SKM-1 (cell line): Measurements from ENCODE around the gene AATF.
A peak's percentile ranks its signal among the peaks of the same experiment; 100 is the strongest.
"Not testable (repeated sequence)": the region's sequence is repeated elsewhere in the genome, so short reads cannot be mapped to it uniquely, and the experiment has no call there.

ENCODE experiments used
- DNase-seq: peaks from one replicate; lab custom pipeline; 2025; ENCODE audit not compliant: unreplicated experiment; lab: John Stamatoyannopoulos, UW

The AATF gene

DNA sequence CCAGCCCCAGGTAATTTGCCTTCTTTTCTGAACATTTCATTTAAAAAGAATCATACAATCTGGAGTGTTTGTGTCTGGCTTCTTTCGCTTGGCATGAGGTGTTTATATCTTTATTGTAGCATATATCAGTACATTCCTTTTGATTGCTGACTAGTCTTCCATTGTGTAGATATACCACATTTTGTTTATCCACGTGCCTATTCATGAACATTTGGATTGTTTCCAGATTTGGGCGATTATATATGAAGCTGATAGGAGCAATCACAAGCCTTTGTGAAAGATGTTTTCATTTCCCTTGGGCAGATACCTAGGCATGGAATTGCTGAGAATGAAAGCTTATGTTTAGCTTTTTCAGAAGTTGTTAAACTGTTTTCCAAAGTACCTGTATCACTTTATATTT, 120.3 kb downstream of the AATF start:
- no peak for DNase-seq

DNA sequence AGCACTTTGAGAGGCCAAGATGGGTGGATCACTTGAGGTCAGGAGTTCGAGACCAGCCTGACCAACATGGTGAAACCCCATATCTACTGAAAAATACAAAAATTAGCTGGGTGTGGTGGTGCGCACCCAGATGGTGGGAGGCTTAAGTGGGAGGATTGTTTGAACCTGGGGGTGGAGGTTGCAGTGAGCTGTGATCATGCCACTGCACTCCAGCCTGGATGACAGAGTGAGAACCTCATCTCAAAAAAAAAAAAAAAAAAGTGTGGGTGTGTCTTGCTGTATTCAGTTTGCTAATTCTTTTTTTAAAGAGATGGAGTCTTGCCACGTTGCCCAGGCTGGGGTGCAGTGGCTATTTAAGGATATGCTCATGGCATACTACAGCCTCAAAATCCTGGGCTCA, 124.7 kb downstream of the AATF start:
- DNase-seq, result not testable (repeated sequence)

DNA sequence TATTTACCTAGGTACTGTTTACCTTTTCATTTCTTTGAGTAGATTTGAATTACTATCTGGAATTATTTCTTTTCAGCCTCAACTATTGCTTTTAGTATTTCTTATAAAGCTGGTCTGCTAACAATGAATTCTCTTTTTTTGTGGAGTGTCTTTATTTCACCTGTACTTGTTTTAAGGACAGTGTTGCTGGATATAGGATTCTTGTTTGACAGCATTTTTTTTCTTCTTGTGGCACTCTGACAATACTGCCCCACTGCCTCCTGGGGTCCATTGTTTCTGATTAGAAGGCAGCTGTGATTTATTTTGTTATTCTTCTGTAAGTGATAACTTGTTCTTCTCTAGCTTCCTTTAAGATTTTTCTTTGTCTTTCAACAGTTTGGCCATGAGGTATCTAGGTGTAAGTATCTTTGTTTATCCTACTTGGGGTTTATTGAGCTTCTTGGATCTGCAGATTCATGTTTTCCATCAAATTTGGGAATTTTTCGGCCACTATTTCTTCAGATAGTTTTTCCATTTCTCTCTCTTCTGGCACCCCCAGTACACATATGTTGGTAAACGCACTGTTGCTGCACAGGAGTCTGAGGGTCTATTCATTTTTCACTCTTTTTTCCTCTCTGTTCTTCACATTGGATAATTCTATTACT, 130.4 kb downstream of the AATF start:
- no peak for DNase-seq

DNA sequence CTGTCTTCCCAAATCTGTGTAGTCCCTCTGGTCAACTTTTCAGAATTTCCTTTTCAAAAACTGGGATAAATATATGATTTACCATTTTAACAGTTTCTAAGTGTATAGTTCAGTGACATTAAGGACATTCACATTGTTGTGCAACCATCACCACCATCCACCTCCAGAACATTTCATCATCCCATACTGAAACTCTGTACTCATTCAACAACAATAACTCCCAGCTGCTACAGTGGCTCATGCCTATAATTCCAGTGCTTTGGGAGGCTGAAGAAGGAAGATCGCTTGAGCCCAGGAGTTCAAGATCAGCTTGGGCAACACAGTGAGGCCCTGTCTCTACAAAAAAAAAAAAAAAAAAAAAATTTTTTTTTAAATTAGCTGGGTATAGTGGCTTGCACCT, 131.0 kb downstream of the AATF start:
- DNase-seq, result no peak

DNA sequence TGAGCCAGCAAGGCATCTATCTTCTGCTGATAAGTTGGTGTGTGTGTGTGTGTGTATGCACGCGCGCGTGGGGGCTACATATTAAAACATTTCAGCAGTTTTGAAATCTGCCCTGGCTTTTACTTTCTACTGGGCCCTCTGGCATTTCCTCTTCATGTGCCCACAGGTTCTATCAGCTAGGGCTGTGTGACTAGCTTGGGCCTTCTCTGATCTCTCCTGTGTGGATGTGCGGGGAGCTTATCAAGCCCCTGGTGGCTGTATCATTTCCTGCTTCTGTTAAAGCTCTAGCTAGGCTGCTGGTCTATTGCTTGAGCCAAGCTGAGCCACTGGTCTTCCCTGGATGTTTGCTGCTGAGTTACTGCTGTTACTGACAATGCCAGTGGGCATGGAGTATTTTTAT, 132.5 kb downstream of the AATF start:
- DNase-seq, result no peak

DNA sequence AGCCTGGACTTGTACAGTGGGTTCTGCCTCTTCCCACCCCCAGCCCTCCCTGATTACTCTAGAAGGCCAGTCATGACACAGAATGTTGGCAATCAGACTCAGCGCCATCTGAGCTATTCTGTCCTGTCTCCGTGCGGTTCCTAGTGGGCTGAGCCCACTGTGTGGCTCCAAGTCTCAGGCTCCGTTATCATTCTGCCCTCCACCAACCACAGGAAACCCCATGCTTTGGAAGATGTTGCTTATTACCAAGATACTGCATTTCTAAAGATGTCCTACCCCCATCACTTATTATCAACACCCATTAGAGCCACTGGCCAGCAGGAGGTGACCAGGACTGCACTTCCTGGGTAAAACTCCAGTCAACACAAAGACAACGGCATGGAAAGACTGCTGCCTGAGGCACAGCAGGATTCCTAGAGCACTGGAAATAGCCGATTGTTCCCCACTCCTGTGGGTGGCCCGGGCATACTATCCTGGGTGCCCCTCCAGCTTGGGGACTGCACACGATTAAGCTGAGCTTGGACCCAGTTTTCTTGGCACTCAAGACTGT, 133.6 kb downstream of the AATF start:
- DNase-seq, result no peak

DNA sequence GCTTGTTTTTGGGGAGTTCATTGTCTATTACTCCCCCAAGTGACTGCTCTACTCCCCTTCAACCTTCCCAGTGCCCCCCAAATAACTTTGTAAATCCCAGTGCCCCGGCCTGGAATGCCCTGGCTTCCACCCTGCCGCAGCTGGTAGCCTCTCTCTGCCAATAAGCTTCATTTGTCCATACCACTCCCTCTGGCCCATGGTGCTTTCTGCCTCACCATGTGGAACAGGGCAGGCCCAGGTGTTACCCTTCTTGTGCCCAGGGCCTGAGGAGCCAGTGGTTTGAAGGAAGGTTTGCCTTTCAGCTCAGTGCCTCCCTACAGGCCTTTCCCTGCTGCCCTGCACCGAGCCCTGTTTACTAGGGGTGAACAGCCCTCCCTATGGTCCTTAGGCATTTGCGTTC, 134.2 kb downstream of the AATF start:
- DNase-seq, result no peak

DNA sequence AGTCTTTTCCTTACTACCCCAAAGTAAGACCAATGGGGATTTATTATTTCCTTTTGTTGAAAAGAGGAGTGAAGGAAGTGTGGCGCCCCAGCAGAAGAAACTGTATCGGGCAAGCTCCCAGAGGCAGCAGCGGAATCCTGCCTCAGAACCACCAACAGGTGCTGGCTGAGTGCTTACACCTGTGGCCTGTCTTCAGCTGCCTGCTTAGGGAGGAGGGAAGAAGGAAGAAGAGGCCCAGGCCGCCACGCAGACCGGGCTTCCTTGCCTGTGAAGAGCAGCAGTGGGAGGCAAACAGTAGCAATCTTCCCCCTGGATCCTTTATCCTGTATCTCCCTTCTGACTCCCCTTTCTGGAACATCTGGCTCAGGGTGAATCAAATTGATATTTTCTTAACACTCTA, 134.7 kb downstream of the AATF start:
- DNase-seq, result no peak

DNA sequence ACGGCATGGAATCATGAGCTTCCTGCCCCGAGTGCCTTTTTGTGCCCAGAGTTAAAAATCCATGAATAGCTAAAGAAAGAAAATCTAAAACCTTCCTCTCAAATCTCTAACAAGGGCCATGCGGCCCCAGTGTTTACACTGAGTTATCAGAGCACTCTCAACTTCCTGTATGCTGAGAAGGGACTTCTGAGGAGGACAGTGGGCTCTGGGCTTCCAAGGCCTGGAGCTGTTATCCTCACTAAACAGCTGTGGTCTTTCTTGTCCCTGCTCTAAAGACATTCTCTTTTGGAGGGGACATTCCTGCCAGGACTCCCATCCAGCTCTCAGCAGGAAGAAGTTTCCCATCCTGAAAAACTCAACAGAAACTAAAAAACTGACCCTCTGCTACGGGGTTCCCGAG, 135.6 kb downstream of the AATF start:
- DNase-seq, result no peak

DNA sequence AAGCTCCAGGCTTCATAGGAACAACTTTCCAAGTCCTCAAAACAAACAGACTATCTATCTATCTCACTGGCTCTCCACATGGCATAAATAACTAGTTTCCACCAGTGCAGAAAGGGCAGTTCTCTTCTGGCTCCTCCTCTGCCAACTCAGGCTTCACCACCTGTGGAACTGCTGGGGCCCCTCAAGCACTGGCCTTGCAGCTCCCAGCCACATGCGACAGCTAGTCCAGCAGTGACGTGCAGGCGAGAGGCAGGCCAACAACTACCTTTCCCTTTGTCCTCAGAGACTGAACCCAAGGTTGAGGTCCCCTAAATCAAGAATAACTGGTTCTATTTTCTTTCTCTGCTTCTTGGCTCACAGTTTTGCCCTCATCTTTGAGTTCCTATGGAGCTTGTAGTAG, 137.6 kb downstream of the AATF start:
- no peak for DNase-seq

DNA sequence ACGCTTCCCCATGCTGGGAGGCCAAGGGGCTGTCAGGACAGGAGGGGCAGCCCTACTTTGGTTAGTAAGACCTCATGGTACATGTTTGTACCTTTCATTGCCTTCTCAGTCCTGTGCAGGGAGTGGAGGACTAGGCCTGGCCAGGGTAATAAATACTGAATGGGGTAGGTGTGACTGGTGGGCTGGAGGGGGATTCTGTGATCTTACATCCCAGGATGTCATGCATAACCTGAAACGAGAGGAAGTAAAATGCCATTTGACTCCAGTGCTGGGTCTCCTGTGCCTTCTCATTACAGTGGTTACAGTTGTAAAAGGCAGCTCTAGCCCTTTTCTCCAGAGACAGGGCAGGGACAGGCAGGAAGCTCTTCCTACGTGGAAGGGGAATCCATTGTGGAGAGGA, 138.2 kb downstream of the AATF start:
- DNase-seq, result no peak

DNA sequence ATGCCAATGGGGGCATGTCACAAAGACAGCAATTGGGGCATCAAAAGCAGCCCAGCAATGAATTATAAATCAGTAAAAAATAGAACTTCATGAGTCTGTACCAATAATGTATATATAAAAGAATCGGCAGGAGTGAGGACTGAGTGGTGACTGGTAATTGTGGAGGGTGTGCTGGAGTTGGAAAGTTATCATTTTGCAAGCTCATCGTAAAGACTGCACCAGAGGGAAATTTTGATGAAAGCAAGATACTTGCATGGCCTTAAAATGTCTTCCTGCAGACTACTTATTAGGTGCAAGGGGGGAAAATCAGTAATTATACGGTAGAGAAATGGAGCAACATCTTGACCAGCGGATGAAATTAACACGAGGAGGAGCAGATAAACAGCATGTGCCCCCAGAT, 138.9 kb downstream of the AATF start:
- no peak for DNase-seq

DNA sequence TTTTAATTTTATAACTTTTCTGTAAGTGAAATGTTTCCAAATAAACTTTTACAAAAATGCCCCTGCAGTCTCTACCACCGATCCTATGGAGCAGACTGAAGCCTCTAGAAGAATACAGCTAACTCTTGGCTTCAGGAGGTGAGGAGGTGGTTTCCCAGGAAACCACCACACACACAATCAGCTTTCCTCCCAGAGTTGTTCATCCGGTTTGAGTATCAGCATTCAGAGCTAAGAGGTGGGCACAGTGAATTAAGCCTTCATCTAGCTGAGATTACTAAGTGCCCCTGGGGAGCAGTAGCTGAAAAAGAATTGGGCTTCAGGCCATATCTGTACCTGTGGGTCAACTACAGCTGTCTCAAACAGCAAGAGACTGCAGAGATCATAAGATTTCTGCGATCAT, 139.7 kb downstream of the AATF start:
- DNase-seq, result no peak

DNA sequence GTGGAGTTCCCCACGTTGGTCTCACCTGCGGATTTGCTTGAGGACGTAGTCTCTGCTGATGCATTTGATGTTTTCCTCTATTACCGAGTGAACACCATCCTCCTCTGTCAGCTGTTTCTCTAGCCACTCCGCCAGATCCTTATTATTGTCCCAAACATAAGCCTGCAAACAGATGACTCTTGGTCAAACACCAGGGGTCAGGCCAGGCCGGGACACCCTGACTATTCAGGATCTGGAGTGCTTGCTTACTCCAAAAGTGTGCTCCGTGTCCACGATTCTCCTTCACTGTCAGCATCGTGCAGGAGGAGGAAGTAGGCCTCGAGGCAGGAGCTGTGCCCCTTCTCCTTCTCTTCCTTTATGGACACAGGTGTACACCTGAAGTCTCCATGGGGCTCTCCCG, 140.2 kb downstream of the AATF start:
- no peak for DNase-seq

DNA sequence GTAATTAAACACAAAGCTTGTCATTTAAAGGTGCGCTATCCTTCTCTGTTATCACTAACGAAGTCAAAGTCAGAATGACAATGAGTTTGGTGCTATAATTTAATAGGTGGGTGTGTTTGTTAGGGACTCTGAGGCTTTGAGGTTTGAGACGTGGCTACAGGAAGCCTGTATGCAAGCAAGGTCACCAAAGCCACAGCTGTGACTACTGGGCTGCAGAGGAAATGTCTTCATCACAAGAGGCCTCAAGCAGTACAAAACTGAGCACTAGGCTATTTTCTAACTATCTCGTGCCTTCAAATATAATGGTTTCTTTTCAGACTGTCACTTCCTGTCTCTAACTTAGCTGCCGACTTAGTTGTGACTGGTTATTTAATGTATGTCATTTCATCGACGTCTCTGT, 141.2 kb downstream of the AATF start:
- peak; percentile 30 for DNase-seq

DNA sequence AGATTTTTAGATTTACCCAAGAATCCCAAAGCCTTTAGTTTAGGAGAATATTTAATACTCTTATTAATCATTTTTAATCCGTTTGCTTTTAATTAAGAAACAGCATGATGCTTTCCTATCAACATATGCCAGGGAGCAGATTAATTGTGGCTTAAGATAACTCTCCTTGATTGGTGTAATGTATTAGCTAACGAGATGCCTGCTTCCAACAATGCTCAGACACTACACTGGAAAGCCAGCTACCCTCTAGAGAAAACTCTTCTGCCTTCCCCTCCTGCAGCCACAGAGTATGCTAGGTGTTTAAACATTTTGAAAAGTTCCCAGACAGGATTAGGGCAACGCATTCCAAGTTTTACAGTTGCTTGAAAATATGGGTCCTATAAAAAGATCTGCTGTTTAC, 142.2 kb downstream of the AATF start:
- no peak for DNase-seq

DNA sequence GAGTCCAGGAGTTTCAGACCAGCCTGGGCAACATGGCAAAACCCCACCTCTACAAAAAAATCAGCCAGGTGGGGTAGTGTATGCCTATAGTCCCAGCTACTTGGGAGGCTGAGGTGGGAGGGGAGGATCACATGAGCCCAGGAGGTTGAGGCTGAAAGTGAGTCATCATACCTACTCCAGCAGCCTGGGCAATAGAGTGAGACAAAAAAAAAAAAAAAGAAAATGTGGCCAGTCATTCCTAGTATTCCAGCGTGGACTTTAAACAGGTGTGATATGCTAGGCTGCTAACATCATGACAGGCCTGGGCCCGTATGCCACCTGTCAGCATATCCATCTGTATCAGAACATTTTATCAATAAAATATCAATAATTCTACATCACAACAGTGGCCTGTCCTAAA, 143.3 kb downstream of the AATF start:
- DNase-seq, result no peak

DNA sequence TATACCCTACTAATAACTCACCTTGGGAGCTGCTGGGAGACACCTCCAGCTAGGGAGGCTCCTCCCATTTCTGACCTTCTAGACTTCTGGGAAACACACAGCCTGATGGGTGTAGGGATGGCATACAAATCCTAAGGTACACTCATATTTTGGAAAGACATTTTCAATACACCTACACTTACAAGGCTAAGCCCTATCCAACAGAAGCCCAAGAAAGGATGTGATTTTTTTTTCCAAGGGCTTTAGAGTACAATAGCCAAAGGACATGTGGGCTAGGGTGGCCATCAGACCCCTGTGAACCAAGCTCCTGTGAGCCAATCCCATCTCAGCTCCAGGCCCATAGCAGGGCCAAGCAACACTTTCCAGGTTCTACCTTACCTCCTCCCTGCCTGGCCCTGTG, 143.9 kb downstream of the AATF start:
- no peak for DNase-seq

DNA sequence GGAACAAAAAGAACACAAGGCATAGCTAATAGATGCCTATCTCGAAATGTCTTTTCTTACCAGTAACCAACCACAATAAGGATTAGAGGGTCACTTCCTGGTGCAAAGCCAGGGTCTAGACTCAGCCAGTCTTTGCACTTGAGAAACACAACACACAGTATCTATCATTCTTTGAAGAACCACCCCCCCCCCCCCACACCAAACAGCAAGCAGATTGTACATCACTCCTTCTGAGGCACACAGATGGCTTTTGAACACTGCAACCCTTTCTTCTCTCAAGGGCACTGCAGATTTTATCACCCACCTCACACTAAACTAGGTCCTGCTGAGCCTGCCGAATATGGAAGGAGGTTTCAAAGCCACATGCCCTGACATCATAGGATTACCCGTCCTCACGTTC, 145.6 kb downstream of the AATF start:
- DNase-seq, result no peak

DNA sequence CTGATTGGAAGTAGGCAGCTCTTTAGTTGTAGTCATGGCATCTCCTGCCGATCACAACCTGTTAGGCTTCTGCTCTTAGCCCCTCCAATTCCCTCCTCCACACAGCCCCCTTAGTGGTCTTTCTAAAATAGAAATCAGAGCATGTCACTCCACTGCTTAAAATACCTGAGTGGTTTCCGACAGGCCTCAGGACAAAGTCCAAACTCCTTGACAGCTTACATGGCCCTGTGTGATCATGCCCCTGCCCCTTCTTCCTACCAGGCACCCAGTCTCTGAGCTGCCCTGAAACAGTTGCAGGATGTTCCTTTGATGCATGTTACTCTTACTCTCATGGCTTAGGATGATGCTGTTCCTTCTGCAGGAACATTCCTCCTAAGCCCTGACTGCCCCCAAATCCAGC, 147.3 kb downstream of the AATF start:
- no peak for DNase-seq

DNA sequence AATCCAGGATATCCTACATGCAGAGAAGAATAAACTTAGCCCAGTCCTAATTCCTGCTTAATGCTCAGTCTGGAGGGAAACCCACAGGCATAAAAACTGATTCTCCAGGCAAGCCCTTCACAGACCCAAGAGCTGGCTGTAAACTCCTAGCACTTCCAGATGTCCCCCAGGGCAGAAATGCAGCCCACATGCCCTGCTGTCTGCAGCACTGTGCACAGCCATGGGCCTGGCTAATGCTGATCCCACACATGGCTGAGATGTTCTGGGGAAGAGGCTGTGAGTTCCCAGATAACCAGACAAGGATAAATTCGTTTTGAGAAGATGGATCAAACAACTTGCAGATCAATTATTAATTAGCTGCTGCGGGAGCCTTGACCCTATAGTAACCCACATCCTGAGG, 148.4 kb downstream of the AATF start:
- no peak for DNase-seq

DNA sequence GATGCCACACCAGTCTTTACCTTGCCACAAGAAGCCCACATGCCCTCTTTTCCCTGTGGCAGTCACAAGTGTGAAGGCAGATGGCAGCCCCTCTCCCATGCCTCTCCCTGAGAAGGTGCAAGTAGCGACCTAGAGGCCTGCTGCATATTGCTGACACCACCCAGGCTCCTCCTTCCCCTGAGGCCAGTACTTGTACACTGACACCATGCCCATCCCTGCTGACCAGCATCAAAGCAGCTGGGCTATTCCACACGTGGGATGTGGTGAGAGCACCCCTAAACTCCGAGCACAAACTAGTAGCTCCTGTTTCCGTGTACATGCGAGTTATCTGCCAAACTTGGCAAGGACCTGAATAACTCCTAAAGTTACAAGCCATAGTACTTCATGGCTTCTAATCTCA, 149.4 kb downstream of the AATF start:
- DNase-seq, result no peak

DNA sequence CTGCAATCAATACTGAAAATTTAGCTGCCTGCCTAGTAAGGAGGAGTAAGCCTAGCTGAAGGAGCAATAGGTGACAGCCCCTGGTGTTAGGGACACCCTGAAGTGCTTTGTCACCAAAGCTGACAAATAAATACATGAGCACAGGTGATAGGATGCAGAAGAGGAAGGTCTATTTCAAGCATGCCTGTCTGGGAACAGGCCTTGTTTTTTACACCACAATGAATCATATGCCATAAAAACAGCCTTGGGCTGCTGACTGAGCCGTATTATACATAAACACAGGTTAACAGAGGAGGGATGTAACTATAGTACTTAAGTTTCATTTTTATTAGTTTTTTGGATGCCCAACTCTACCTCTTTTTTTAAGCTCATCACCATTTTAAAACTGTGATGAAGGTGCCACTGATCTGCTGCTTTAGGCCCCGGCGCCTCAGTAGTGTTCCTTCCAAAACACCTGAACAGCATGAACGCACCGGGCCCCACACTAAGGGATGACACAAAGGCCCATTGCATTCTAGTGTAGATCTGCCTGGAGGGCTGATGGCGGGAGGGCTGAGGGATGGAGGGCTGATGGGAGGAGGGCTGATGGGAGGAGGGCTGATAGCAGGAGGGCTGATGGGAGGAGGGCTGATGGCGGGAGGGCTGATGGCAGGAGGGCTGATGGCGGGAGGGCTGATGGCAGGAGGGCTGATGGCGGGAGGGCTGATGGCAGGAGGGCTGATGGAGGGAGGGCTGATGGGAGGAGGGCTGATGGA, 150.3 kb downstream of the AATF start:
- no peak for DNase-seq
